H1 (cell line): ENCODE data around the gene CENPX. TPM values are rescaled to one million over a fixed set of nuclear protein-coding genes. Genes with fewer than 3 reads are reported as not detected.

Experiments used
- CTCF ChIA-PET: fragments of 300-600 bp; sonication (Branson Sonifier 250); formaldehyde crosslinking; loops from one replicate; lab custom pipeline; 2021; ENCODE audit not compliant: partially characterized antibody; lab: Charles Lee
- POLR2A ChIA-PET: fragments of 300-600 bp; sonication (Branson Sonifier 250); formaldehyde crosslinking; loops from one replicate; lab custom pipeline; 2021; ENCODE audit warnings: inconsistent platforms; ENCODE audit not compliant: partially characterized antibody; lab: Charles Lee
- DNase-seq, 2 experiments: peaks; one replicate each; pipeline versions ENCODE4 v3.0.0 to v3.0.0-alpha.2; 2010 to 2022; ENCODE audit warnings: low spot score in 2 of 2, low read depth in 1 of 2, mixed read lengths in 1 of 2
- FAIRE-seq: peaks from 2 replicates; lab custom pipeline; 2011; peaks lifted over from hg19 to GRCh38; lab: Jason Lieb, UNC
- H2AFZ ChIP-seq: 2 replicates; pipeline ENCODE4 v1.8.1; 2012; ENCODE audit warnings: low read length, inconsistent platforms
- H2AK5ac ChIP-seq: 2 replicates; pipeline ENCODE4 v1.6.1; 2013; ENCODE audit warnings: low read depth, low read length
- H2BK120ac ChIP-seq: replicated peaks from 2 replicates; pipeline ENCODE3; 2013; ENCODE audit warnings: low read depth, low read length, inconsistent platforms
- H2BK12ac ChIP-seq: 2 replicates; pipeline ENCODE4 v1.6.1; 2013; ENCODE audit warnings: low read depth, low read length
- H2BK15ac ChIP-seq: 2 replicates; pipeline ENCODE4 v1.6.1; 2013; ENCODE audit warnings: low read length
- H2BK20ac ChIP-seq: 2 replicates; pipeline ENCODE4 v1.6.1; 2013; ENCODE audit warnings: low read length
- H2BK5ac ChIP-seq: 2 replicates; pipeline ENCODE4 v1.6.1; 2013; ENCODE audit warnings: low read depth, low read length
- H3K14ac ChIP-seq: 2 replicates; pipeline ENCODE4 v1.6.1; 2013; ENCODE audit warnings: inconsistent platforms; ENCODE audit not compliant: insufficient read length
- H3K18ac ChIP-seq: 2 replicates; pipeline ENCODE4 v1.6.1; 2013; ENCODE audit warnings: low read length; ENCODE audit errors: extremely low read depth
- H3K23ac ChIP-seq: 2 replicates; pipeline ENCODE4 v1.6.1; 2013; ENCODE audit warnings: inconsistent platforms; ENCODE audit not compliant: insufficient read length
- H3K23me2 ChIP-seq: 2 replicates; pipeline ENCODE4 v1.6.1; 2013; ENCODE audit warnings: low read depth, low read length
- H3K27ac ChIP-seq: 2 replicates; pipeline ENCODE4 v1.6.1; 2011; ENCODE audit warnings: low read depth, low read length, inconsistent platforms
- H3K27me3 ChIP-seq, 4 experiments: replicated peaks in 1 of 4; 1 replicate in 1 of 4; 2 replicates in 3 of 4; pipeline versions ENCODE4 v1.6.1 to v1.8.1; 2011 to 2013; ENCODE audit warnings: low read length in 3 of 4, mild to moderate bottlenecking in 3 of 4, inconsistent platforms in 2 of 4, mixed read lengths in 2 of 4, moderate library complexity in 1 of 4; ENCODE audit not compliant: control insufficient read depth in 3 of 4, insufficient read depth in 3 of 4; ENCODE audit errors: extremely low read depth in 1 of 4
- H3K36me3 ChIP-seq, 4 experiments: 2 replicates each; pipeline versions ENCODE4 v1.6.1 to v1.8.1; 2011 to 2013; ENCODE audit warnings: mild to moderate bottlenecking in 4 of 4, low read length in 3 of 4, moderate library complexity in 2 of 4, control low read depth in 1 of 4, inconsistent platforms in 1 of 4; ENCODE audit not compliant: insufficient read depth in 4 of 4, control insufficient read depth in 2 of 4
- H3K4ac ChIP-seq: replicated peaks from 2 replicates; pipeline ENCODE3; 2013; ENCODE audit warnings: low read length, low read depth, mixed read lengths, inconsistent platforms; ENCODE audit not compliant: insufficient read length
- H3K4me1 ChIP-seq, 4 experiments: replicated peaks in 1 of 4; 1 replicate in 1 of 4; 2 replicates in 3 of 4; pipeline versions ENCODE4 v1.6.1 to v1.8.1; 2011 to 2013; ENCODE audit warnings: low read length in 3 of 4, inconsistent platforms in 2 of 4, mixed read lengths in 1 of 4; ENCODE audit not compliant: insufficient read depth in 4 of 4, control insufficient read depth in 3 of 4
- H3K4me2 ChIP-seq, 2 experiments: 2 replicates each; pipeline versions ENCODE4 v1.6.1 to v1.8.1; 2011 to 2013; ENCODE audit warnings: low read depth in 2 of 2, low read length in 2 of 2, control low read depth in 1 of 2, inconsistent platforms in 1 of 2, mild to moderate bottlenecking in 1 of 2; ENCODE audit not compliant: insufficient read depth in 1 of 2
- H3K4me3 ChIP-seq, 4 experiments: fragments of 200-600, 300-600 bp in 1 of 4; sonication (generic), shearing (Covaris generic), sonication (Bioruptor Twin) in 1 of 4; 2 replicates each; pipeline versions ENCODE4 v1.5.1 to v1.8.1; 2011 to 2016; ENCODE audit warnings: low read length in 4 of 4, low read depth in 3 of 4, control low read depth in 2 of 4, inconsistent platforms in 2 of 4, mild to moderate bottlenecking in 2 of 4, mixed read lengths in 1 of 4, moderate library complexity in 1 of 4; ENCODE audit not compliant: insufficient read depth in 2 of 4; ENCODE audit errors: extremely low read depth in 1 of 4
- H3K56ac ChIP-seq: replicated peaks from 2 replicates; pipeline ENCODE3; 2013; ENCODE audit warnings: low read depth, mild to moderate bottlenecking, mixed read lengths, low read length, inconsistent platforms; ENCODE audit not compliant: insufficient read length
- H3K79me1 ChIP-seq: 2 replicates; pipeline ENCODE4 v1.6.1; 2013; ENCODE audit warnings: low read depth, low read length, control low read depth
- H3K79me2 ChIP-seq, 2 experiments: 2 replicates each; pipeline versions ENCODE4 v1.6.1 to v1.8.1; 2012 to 2013; ENCODE audit warnings: low read length in 2 of 2, mild to moderate bottlenecking in 2 of 2, inconsistent platforms in 1 of 2; ENCODE audit not compliant: insufficient read depth in 2 of 2, control insufficient read depth in 1 of 2
- H3K9ac ChIP-seq, 4 experiments: replicated peaks in 1 of 4; 1 replicate in 1 of 4; 2 replicates in 3 of 4; pipeline versions ENCODE4 v1.6.1 to v1.8.1; 2011 to 2013; ENCODE audit warnings: low read depth in 3 of 4, low read length in 3 of 4, control low read depth in 2 of 4, mild to moderate bottlenecking in 2 of 4, moderate library complexity in 2 of 4, inconsistent platforms in 1 of 4; ENCODE audit errors: extremely low read depth in 1 of 4
- H3K9me3 ChIP-seq, 2 experiments: 2 replicates each; pipeline versions ENCODE4 v1.6.1 to v1.8.1; 2012 to 2013; ENCODE audit warnings: mild to moderate bottlenecking in 2 of 2, moderate library complexity in 2 of 2, control low read depth in 1 of 2, inconsistent platforms in 1 of 2, low read depth in 1 of 2, low read length in 1 of 2, mixed read lengths in 1 of 2; ENCODE audit not compliant: insufficient read depth in 2 of 2
- H4K20me1 ChIP-seq, 2 experiments: replicated peaks in 1 of 2; 2 replicates each; pipeline versions ENCODE3 to v1.8.1; 2011 to 2013; ENCODE audit warnings: inconsistent platforms in 2 of 2, low read length in 2 of 2, mild to moderate bottlenecking in 1 of 2; ENCODE audit not compliant: insufficient read depth in 2 of 2, control insufficient read depth in 1 of 2
- H4K5ac ChIP-seq: 2 replicates; pipeline ENCODE4 v1.6.1; 2013; ENCODE audit warnings: low read length, low read depth, mixed read lengths, inconsistent platforms; ENCODE audit not compliant: insufficient read length
- H4K8ac ChIP-seq: 2 replicates; pipeline ENCODE4 v1.8.0; 2013; ENCODE audit warnings: mild to moderate bottlenecking, moderate library complexity, low read length, inconsistent platforms; ENCODE audit not compliant: insufficient read depth; ENCODE audit errors: extremely low read depth
- H4K91ac ChIP-seq: replicated peaks from 2 replicates; pipeline ENCODE3; 2013; ENCODE audit warnings: low read length, mixed read lengths, inconsistent platforms; ENCODE audit not compliant: insufficient read length
- BCL11A ChIP-seq, 2 experiments: IDR thresholded peaks; one replicate each; pipeline ENCODE4 v1.6.1; 2011; ENCODE audit warnings: low read depth in 2 of 2, low read length in 2 of 2, mild to moderate bottlenecking in 2 of 2
- CBX5 ChIP-seq: fragments of 300-800, 300-1000 bp; sonication (generic); IDR thresholded peaks from 2 replicates; pipeline ENCODE4 v1.7.1; 2016; ENCODE audit warnings: antibody characterized with exemption, low read length, low read depth
- EGR1 ChIP-seq: IDR thresholded peaks from 2 replicates; pipeline ENCODE4 v1.6.1; 2011; ENCODE audit warnings: low read depth, low read length, borderline replicate concordance
- EP300 ChIP-seq, 2 experiments: IDR thresholded peaks; 1 replicate in 1 of 2; 2 replicates in 1 of 2; pipeline ENCODE4 v1.6.1; 2011 to 2012; ENCODE audit warnings: low read depth in 2 of 2, low read length in 2 of 2, mild to moderate bottlenecking in 2 of 2, borderline replicate concordance in 1 of 2, inconsistent platforms in 1 of 2, moderate library complexity in 1 of 2
- GABPA ChIP-seq: IDR thresholded peaks from 2 replicates; pipeline ENCODE4 v1.6.1; 2011; ENCODE audit warnings: mild to moderate bottlenecking, low read length, moderate library complexity, borderline replicate concordance; ENCODE audit not compliant: insufficient read depth
- RAD21 ChIP-seq, 2 experiments: IDR thresholded peaks in 1 of 2; conservative IDR thresholded peaks in 1 of 2; 2 replicates each; pipeline ENCODE4 v1.6.1; 2011; ENCODE audit warnings: low read depth in 2 of 2, low read length in 2 of 2, improper control_type of control experiment in 1 of 2, inconsistent platforms in 1 of 2, mild to moderate bottlenecking in 1 of 2, moderate library complexity in 1 of 2
- RBBP5 ChIP-seq: IDR thresholded peaks from 2 replicates; pipeline ENCODE4 v1.7.1; 2012; ENCODE audit warnings: low read depth, mild to moderate bottlenecking, inconsistent platforms, low read length, moderate library complexity, borderline replicate concordance
- WGBS, 2 experiments: shearing (Covaris generic) in 1 of 2; methylation state at CpG; one replicate each; pipeline versions ENCODE4 v1.1.6 to v1.1.7; 2013 to 2015; ENCODE audit warnings: low lambda C conversion rate in 2 of 2, mixed read lengths in 2 of 2, inconsistent platforms in 1 of 2, low coverage in 1 of 2, missing lambda C conversion rate in 1 of 2; ENCODE audit not compliant: insufficient replicate concordance in 2 of 2, insufficient coverage in 1 of 2, insufficient read length in 1 of 2; ENCODE audit errors: extremely low coverage in 1 of 2, missing lambda C conversion rate in 1 of 2; 5-methylcytosine and 5-hydroxymethylcytosine counted together
- polyA plus RNA-seq, 7 experiments: library from polyadenylated mRNA; depleted of rRNA in 3 of 7; stranded (reverse) in 5 of 7; unstranded in 2 of 7; fragments of >200 nt in 5 of 7; fragments of 200-250 nt in 2 of 7; gene quantifications; 1 replicate in 5 of 7; 2 replicates in 1 of 7; 4 replicates in 1 of 7; pipeline versions ENCODE4 v1.2.1 to v1.2.3, GENCODE V29; 2011 to 2013; ENCODE audit warnings: missing spikeins in 2 of 7, mixed read lengths in 2 of 7
- total RNA-seq: library from RNA; stranded (reverse); fragmentation: NEBNext Ultra II Directional; extraction: Animal tissue kit (Norgen Biotek cat#: 25700); gene quantifications from 2 replicates; pipeline ENCODE4 v1.2.1, GENCODE V29; 2021

CENPX gene
- total and polyA plus RNA-seq, 2 of the 8 experiments (the other 6 are each of a cell fraction or from before 2014, with no cell fraction given), result 116 to 122 TPM

DNA sequence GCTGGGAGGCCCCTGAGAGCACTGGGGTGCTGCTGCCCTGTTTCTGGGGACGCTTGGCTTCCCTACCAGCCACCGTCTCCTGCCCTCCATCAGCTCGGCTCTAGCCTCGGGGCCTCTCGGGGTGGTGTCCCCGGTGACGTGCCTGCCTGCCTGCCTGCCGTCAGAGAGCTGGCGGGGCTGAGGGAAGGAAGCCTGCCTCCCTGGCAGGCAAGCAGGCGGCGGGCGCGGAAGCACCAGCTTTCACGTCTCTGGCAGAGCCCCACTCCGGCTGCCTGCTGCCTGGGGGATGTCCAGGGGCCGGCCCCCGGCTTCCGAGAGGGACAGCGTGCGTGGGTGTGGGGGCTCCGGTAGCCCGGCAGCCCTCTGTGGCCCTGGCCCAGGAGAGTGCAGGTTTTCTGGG lies 9.3 kb downstream of the CENPX start:
- Histone ChIP-seq H4K20me1 (peaks cover 3 to 8% of the 10 kb centered on the region in 2 experiments), H2BK5ac (no peak overlapping the region), H3K4me3 (no peak overlapping the region), H3K27me3 (no peaks in the 10 kb centered on the region), H3K79me1 (no peaks in the 10 kb centered on the region; the same call in 1 of the 2 replicates), H2BK20ac (no peak overlapping the region), H3K9ac (no peak overlapping the region), H2AK5ac (no peak overlapping the region), H2AFZ (no peak overlapping the region), H2BK15ac (no peak overlapping the region), H2BK12ac (no peak overlapping the region), H3K23me2 (no peaks in the 10 kb centered on the region), H3K23ac (no peak overlapping the region), H3K14ac (no peak overlapping the region), H3K27ac (no peak overlapping the region), H3K4me2 (no peak overlapping the region), H3K4me1 (no peaks in the 10 kb centered on the region; a peak in 1 of 7 replicates), H4K5ac (no peak overlapping the region)
- DNase-seq (no peak), FAIRE-seq (no peak)
- CTCF ChIA-PET, result interaction anchor here (0.9 to 1.8 kb wide), 4 partner anchors 9 to 54 kb away, joined by 3 to 7 read pairs (median 6); no protein-coding TSS in a partner anchor
- no peak for TF ChIP-seq CBX5
- TF ChIP-seq RAD21 (IDR thresholded peaks at IDR 0.05 in 1 of 2, conservative IDR thresholded peaks at IDR 0.05 in 1 of 2; ENCODE audit: low read depth in 2 of 2, low read length in 2 of 2), result no peak
- TF ChIP-seq GABPA, result no peak
- no peak for TF ChIP-seq EGR1
- TF ChIP-seq RBBP5, result no peak
- TF ChIP-seq EP300 (IDR thresholded peaks at IDR 0.05; ENCODE audit: borderline replicate concordance in 1 of 2, low read depth in 2 of 2, low read length in 2 of 2), result no peak
- TF ChIP-seq BCL11A (IDR thresholded peaks at IDR 0.05; ENCODE audit: low read depth in 2 of 2, low read length in 2 of 2), result no peak
- TF ChIP-seq, all 59 proteins: peak for 0
- H3K9me3 ChIP-seq, result no peaks in the 10 kb centered on the region
- H4K8ac ChIP-seq, result no peak overlapping the region; the same call in 1 of the 2 replicates
- 96% methylated on average over 22 of the region's 22 CpGs; no CpG with 5 or more reads in 1 of the 2 experiments for WGBS, 2 experiments
- POLR2A ChIA-PET, result interaction anchor here (0.8 to 1.7 kb wide), 4 partner anchors 9 to 308 kb away, joined by 3 to 4 read pairs (median 4); partner anchors contain the start of gene CENPX
- H3K36me3 ChIP-seq, result no peaks in the 10 kb centered on the region; a peak in 2 of 8 replicates
- no peak overlapping the region for H3K4ac ChIP-seq
- no peak overlapping the region for H4K91ac ChIP-seq
- no peaks in the 10 kb centered on the region for H3K79me2 ChIP-seq
- H2BK120ac ChIP-seq, result no peak overlapping the region
- no peak overlapping the region for H3K56ac ChIP-seq
- H3K18ac ChIP-seq, result no peak overlapping the region
